Panc1 (cell line): ENCODE data around the gene CFAP251.

Source experiments
- CTCF ChIP-seq: fragments of 450-650 bp; IDR thresholded peaks from 2 replicates; pipeline ENCODE4 v1.5.1; 2017; ENCODE audit warnings: mild to moderate bottlenecking
- POLR2AphosphoS5 ChIP-seq: IDR thresholded peaks from 2 replicates; pipeline ENCODE4 v1.6.1; 2012; ENCODE audit warnings: mild to moderate bottlenecking, low read depth, low read length, moderate library complexity

- TF ChIP-seq CTCF (no peak; the same call in 1 of the 2 replicates), POLR2AphosphoS5 (no peak; the same call in 1 of the 2 replicates)
These were observed 267 bp downstream of the CFAP251 start for GRCh38 chr12:121918679-121919038.
